22Rv1 (cell line): ENCODE data around the gene STUB1.

ENCODE experiments used
- CTCF ChIP-seq: fragments of 450-650 bp; IDR thresholded peaks from 2 replicates; pipeline ENCODE4 v1.5.1; 2017; ENCODE audit warnings: mild to moderate bottlenecking
- ZFX ChIP-seq: fragments of 450-650 bp; IDR thresholded peaks from 2 replicates; pipeline ENCODE4 v1.6.1; 2017; ENCODE audit warnings: antibody characterized with exemption, borderline replicate concordance

GRCh38 chr16:685967-686366 lies 5.8 kb downstream of the STUB1 start:
- peak; percentile 90 for TF ChIP-seq CTCF
- no peak for TF ChIP-seq ZFX
